HEK293 (cell line): Measurements from ENCODE around the gene PLXNA2.

Experiments
- GLIS1 ChIP-seq: fragments of 450-650 bp; formaldehyde crosslinking; IDR thresholded peaks from 2 replicates; pipeline ENCODE4 v1.5.1; 2016; ENCODE audit warnings: missing biosample characterization, missing genetic modification characterization
- KLF10 ChIP-seq: fragments of 450-650 bp; IDR thresholded peaks from 2 replicates; pipeline ENCODE4 v1.5.1; 2018; ENCODE audit warnings: missing biosample characterization, mild to moderate bottlenecking, missing genetic modification characterization
- KLF9 ChIP-seq: fragments of 450-650 bp; formaldehyde crosslinking; IDR thresholded peaks from 2 replicates; pipeline ENCODE4 v1.5.1; 2016; ENCODE audit warnings: missing biosample characterization, missing genetic modification characterization, low read depth
- ZNF350 ChIP-seq: fragments of 450-650 bp; formaldehyde crosslinking; IDR thresholded peaks from 2 replicates; pipeline ENCODE4 v1.5.0; 2017; ENCODE audit warnings: missing biosample characterization, mild to moderate bottlenecking, missing genetic modification characterization
- ZNF776 ChIP-seq: fragments of 450-650 bp; formaldehyde crosslinking; IDR thresholded peaks from 2 replicates; pipeline ENCODE4 v1.5.0; 2017; ENCODE audit warnings: missing biosample characterization, missing genetic modification characterization, borderline replicate concordance
- TF ChIP-seq, protein P1 (sequence below): fragments of 450-650 bp; formaldehyde crosslinking; IDR thresholded peaks from 2 replicates; pipeline ENCODE4 v1.5.1; 2016; ENCODE audit warnings: missing biosample characterization, missing genetic modification characterization
- TF ChIP-seq, protein P2 (sequence below): fragments of 450-650 bp; formaldehyde crosslinking; IDR thresholded peaks from 2 replicates; pipeline ENCODE4 v1.5.1; 2016; ENCODE audit warnings: missing biosample characterization, missing genetic modification characterization

GRCh38 chr1:208004851-208005250, 239.3 kb downstream of the PLXNA2 start:
- TF ChIP-seq GLIS1 (tag by site-specific recombination) (no peak), ZNF350 (tag by site-specific recombination) (no peak), KLF9 (tag by site-specific recombination) (no peak), KLF10 (tag by site-specific recombination) (no peak), ZNF776 (tag by site-specific recombination) (no peak)
- TF ChIP-seq, protein P1, sequence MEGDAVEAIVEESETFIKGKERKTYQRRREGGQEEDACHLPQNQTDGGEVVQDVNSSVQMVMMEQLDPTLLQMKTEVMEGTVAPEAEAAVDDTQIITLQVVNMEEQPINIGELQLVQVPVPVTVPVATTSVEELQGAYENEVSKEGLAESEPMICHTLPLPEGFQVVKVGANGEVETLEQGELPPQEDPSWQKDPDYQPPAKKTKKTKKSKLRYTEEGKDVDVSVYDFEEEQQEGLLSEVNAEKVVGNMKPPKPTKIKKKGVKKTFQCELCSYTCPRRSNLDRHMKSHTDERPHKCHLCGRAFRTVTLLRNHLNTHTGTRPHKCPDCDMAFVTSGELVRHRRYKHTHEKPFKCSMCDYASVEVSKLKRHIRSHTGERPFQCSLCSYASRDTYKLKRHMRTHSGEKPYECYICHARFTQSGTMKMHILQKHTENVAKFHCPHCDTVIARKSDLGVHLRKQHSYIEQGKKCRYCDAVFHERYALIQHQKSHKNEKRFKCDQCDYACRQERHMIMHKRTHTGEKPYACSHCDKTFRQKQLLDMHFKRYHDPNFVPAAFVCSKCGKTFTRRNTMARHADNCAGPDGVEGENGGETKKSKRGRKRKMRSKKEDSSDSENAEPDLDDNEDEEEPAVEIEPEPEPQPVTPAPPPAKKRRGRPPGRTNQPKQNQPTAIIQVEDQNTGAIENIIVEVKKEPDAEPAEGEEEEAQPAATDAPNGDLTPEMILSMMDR (tag by site-specific recombination): no peak
- TF ChIP-seq, protein P2, sequence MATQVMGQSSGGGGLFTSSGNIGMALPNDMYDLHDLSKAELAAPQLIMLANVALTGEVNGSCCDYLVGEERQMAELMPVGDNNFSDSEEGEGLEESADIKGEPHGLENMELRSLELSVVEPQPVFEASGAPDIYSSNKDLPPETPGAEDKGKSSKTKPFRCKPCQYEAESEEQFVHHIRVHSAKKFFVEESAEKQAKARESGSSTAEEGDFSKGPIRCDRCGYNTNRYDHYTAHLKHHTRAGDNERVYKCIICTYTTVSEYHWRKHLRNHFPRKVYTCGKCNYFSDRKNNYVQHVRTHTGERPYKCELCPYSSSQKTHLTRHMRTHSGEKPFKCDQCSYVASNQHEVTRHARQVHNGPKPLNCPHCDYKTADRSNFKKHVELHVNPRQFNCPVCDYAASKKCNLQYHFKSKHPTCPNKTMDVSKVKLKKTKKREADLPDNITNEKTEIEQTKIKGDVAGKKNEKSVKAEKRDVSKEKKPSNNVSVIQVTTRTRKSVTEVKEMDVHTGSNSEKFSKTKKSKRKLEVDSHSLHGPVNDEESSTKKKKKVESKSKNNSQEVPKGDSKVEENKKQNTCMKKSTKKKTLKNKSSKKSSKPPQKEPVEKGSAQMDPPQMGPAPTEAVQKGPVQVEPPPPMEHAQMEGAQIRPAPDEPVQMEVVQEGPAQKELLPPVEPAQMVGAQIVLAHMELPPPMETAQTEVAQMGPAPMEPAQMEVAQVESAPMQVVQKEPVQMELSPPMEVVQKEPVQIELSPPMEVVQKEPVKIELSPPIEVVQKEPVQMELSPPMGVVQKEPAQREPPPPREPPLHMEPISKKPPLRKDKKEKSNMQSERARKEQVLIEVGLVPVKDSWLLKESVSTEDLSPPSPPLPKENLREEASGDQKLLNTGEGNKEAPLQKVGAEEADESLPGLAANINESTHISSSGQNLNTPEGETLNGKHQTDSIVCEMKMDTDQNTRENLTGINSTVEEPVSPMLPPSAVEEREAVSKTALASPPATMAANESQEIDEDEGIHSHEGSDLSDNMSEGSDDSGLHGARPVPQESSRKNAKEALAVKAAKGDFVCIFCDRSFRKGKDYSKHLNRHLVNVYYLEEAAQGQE (tag by site-specific recombination): no peak
